ENCODE measurements around the gene C19orf85. TPM values are rescaled to one million over a fixed set of nuclear protein-coding genes. Genes with fewer than 3 reads are reported as not detected.
A peak's percentile ranks its signal among the peaks of the same experiment; 100 is the strongest.

C19orf85 gene
- total and polyA plus RNA-seq, 10 of the 15 experiments (the other 5 are each of a cell fraction or from before 2014, with no cell fraction given): not detected

DNA sequence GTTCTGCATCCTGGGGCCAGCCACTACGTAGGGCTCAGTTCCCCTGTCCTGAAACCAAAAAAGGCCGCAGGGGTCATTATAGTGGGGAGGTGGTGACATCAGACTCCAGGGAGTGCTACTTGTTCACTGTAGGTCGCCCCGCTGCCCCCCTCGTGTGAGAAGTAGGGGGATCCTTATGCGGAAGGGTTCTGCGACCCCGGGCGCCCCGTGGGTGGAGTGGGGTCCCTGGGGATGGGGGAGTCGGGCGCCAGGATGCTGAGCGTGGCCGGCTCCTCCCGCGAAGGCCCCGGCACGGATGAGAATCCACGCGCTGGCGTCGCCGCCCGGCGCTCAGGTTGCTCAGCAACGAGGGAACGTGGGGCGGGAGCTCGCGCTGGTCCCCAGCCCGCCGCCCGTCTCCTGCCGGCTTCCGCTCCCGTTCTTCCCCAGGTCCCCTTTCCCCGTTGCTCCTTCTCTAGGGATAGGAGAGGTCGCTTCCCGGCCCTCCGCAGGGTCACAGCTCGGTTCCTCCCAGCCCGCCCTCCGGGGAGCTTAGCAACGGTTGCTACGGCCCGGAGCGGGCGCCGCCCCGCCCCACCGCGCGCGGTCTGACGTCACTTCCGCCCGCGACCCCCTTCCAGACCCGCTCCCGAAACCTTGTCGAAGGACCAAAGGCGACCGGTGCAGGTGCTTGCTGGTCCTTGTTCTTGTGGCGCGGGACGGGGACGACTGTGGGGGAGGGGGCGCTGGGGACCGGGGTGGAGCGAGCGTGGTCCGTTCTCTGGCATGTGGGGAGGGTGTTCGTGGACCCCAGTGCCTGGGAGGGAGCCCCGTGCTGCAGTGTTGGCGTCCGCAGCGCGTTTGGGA lies 20.3 kb upstream of the C19orf85 start, which contains the start of gene NAT14 (continued):
- TF ChIP-seq SREBF2 (IDR thresholded peaks at IDR 0.05; ENCODE audit: low read length) (no peak), POLR2AphosphoS2 (IDR thresholded peaks at IDR 0.05; ENCODE audit: low read depth, low read length) (no peak), SRF (IDR thresholded peaks at IDR 0.05; ENCODE audit: low read depth in 2 of 2, low read length in 2 of 2) (no peak), BRCA1 (IDR thresholded peaks at IDR 0.05; ENCODE audit: low read depth, low read length) (no peak), ZNF384 (IDR thresholded peaks at IDR 0.05; ENCODE audit: borderline replicate concordance, low read depth, low read length) (no peak), YY1 (IDR thresholded peaks at IDR 0.05; ENCODE audit: low read depth, low read length) (peak; percentile 36; the same call in 1 of the 2 replicates), TCF3 (IDR thresholded peaks at IDR 0.05; ENCODE audit: borderline replicate concordance, insufficient read depth, low read depth, low read length) (0 out of 2 replicates have a peak, but pooled peaks have one; percentile 16), NR2C2 (IDR thresholded peaks at IDR 0.05; ENCODE audit: borderline replicate concordance, control insufficient read depth, insufficient read length, low read depth) (no peak), ZNF207 (IDR thresholded peaks at IDR 0.05; ENCODE audit: borderline replicate concordance) (no peak), HDAC6 (IDR thresholded peaks at IDR 0.05; ENCODE audit: unreplicated experiment) (no peak), IKZF1 (conservative IDR thresholded peaks at IDR 0.05) (peak; percentile 26; the same call in 1 of the 2 replicates), BCL3 (IDR thresholded peaks at IDR 0.05; ENCODE audit: borderline replicate concordance, insufficient read depth, low read depth, low read length, poor library complexity, severe bottlenecking) (peak; percentile 48), POLR2AphosphoS5 (IDR thresholded peaks at IDR 0.05; ENCODE audit: low read length) (no peak), GABPA (IDR thresholded peaks at IDR 0.05; ENCODE audit: low read depth) (peak; percentile 75), BMI1 (IDR thresholded peaks at IDR 0.05; ENCODE audit: borderline replicate concordance) (peak; percentile 81), MXI1 (IDR thresholded peaks at IDR 0.05; ENCODE audit: low read depth, low read length) (peak; percentile 37; the same call in 1 of the 2 replicates), ATF7 (IDR thresholded peaks at IDR 0.05; ENCODE audit: low read depth) (peak; percentile 75), HCFC1 (IDR thresholded peaks at IDR 0.05; ENCODE audit: low read length) (no peak; the same call in 1 of the 2 replicates), CBX3 (IDR thresholded peaks at IDR 0.05; ENCODE audit: borderline replicate concordance, low read depth) (no peak), BACH1 (IDR thresholded peaks at IDR 0.05; ENCODE audit: borderline replicate concordance) (peak; percentile 47; the same call in 1 of the 2 replicates), CREB1 (IDR thresholded peaks at IDR 0.05; ENCODE audit: low read depth) (peak; percentile 88), MTA2 (IDR thresholded peaks at IDR 0.05; ENCODE audit: low read depth) (no peak), TARDBP (IDR thresholded peaks at IDR 0.05; ENCODE audit: borderline replicate concordance) (no peak), PAX5 (IDR thresholded peaks at IDR 0.05; ENCODE audit: borderline replicate concordance, low read depth, low read length) (0 out of 2 replicates have a peak, but pooled peaks have one; percentile 21), CBX5 (IDR thresholded peaks at IDR 0.05; ENCODE audit: low read depth) (no peak), SP1 (IDR thresholded peaks at IDR 0.05; ENCODE audit: low read depth, low read length) (peak; percentile 10)
- TF ChIP-seq, protein P1, sequence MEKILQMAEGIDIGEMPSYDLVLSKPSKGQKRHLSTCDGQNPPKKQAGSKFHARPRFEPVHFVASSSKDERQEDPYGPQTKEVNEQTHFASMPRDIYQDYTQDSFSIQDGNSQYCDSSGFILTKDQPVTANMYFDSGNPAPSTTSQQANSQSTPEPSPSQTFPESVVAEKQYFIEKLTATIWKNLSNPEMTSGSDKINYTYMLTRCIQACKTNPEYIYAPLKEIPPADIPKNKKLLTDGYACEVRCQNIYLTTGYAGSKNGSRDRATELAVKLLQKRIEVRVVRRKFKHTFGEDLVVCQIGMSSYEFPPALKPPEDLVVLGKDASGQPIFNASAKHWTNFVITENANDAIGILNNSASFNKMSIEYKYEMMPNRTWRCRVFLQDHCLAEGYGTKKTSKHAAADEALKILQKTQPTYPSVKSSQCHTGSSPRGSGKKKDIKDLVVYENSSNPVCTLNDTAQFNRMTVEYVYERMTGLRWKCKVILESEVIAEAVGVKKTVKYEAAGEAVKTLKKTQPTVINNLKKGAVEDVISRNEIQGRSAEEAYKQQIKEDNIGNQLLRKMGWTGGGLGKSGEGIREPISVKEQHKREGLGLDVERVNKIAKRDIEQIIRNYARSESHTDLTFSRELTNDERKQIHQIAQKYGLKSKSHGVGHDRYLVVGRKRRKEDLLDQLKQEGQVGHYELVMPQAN (conservative IDR thresholded peaks at IDR 0.05): peak; percentile 79
- TF ChIP-seq, protein P2, sequence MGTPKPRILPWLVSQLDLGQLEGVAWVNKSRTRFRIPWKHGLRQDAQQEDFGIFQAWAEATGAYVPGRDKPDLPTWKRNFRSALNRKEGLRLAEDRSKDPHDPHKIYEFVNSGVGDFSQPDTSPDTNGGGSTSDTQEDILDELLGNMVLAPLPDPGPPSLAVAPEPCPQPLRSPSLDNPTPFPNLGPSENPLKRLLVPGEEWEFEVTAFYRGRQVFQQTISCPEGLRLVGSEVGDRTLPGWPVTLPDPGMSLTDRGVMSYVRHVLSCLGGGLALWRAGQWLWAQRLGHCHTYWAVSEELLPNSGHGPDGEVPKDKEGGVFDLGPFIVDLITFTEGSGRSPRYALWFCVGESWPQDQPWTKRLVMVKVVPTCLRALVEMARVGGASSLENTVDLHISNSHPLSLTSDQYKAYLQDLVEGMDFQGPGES (IDR thresholded peaks at IDR 0.05): no peak

Data from GM12878 (cell line).